GM21526 (cell line): Measurements from ENCODE around the gene HECW1.
"Not testable (repeated sequence)": the region's sequence is repeated elsewhere in the genome, so short reads cannot be mapped to it uniquely, and the experiment has no call there.

Source experiments
- ATAC-seq: cut with Tn5 transposase; IDR thresholded peaks from one replicate; pipeline ENCODE4 v1.9.1; 2021; ENCODE audit warnings: moderate library complexity; ENCODE audit not compliant: unreplicated experiment, low FRiP score

The HECW1 gene

DNA sequence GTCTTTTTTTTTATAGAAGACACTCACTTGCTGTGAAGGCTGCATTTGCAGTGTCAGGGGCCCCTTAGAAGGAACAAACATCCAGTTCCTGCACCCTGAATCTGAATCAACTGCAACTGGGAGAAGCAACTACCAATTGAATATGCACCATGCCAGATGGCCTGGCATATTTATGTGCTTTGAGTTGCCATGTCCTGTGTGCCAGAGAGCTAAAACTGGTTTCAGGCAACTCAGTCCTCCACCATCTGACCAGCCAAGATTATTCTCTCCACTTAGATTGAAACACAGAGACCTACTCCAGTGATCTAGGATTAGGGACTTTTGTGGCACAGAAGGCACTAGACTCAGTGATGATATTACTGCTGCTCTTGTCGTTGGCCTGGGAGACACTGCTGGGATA is 225.4 kb downstream of the HECW1 start:
- ATAC-seq = no peak

GRCh38 chr7:43341132-43341531 is 228.7 kb downstream of the HECW1 start:
- ATAC-seq = no peak

DNA sequence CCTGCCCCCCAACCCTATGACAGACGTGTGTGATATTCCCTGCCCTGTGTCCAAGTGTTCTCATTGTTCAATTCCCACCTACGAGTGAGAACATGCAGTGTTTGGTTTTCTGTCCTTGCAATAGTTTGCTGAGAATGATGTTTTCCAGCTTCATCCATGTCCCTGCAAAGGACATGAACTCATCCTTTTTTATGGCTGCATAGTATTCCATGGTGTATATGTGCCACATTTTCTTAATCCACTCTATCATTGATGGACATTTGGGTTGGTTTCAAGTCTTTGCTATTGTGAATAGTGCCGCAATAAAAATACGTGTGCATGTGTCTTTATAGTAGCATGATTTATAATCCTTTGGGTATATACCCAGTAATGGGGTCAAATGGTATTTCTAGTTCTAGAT is 231.0 kb downstream of the HECW1 start:
- not testable (repeated sequence) for ATAC-seq

DNA sequence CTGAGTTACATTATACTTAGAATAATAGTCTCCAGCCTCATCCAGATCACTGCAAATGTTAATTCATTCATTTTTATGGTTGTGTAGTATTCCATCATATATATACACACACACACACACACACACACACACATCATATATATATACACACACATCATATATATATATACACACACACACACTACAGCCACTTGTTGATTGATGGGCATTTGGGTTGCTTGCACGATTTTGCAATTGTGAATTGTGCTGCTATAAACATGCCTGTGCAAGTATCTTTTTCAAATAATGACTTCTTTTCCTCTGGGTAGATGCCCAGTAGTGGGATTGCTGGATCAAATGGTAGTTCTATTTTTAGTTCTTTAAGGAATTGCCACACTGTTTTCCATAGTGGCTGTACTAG is 233.2 kb downstream of the HECW1 start:
- ATAC-seq = not testable (repeated sequence)

DNA sequence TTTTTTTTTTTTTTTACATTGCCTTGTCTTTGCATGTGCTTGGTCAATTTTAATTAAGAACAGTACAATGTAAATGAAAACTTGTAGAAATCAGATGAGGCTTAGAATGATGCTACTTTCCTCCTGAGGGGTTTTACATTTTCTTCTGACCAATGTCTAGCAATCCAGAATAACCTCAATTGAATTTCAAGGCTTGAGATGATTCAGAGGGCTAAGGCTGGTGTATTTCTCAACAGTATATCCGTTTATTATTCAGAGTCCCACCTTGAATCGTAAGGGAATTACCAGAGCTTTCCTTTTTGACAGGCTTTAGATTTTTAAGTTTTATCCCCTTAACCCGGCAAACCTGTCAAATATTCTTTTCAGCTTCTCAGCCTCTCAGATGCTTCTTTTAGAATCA is 239.2 kb downstream of the HECW1 start:
- no peak for ATAC-seq

DNA sequence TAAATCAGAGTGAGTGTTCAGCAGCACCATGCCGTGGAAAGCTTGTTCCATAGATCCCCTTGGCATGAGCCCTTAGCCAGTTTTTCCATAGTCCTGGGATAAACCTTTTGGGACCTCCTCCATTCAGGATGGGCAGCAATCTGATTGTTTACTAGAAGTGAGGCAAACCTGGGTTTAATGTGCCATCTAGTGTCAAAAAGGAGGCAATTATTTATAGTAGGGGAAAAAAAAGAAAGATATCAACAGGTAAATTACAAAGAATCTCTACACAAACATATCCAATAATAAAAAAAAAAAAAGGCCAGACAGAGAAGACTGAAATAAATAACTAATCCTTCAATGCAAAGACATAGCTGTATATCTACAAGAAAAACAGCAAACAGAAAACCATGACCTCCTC is 241.5 kb downstream of the HECW1 start:
- ATAC-seq = no peak

DNA sequence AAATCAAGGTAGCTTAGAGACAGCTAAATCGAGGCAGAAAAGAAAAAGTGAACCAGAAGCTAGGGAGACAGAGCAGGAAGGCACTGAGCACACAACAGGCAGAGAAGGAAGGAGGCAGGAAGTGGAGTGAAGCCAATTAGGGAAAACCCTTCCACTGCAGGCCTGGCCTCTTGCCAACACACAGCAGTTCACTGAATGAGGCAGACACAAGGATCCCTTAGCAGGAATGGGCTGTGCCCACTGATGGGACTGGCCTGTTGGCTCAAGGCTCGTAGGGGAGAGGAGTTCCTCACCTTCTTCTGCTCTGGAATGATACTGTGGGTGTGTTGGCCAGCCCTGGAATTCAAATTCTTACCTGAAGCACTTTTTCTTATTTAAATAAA is 250.2 kb downstream of the HECW1 start:
- ATAC-seq = no peak

DNA sequence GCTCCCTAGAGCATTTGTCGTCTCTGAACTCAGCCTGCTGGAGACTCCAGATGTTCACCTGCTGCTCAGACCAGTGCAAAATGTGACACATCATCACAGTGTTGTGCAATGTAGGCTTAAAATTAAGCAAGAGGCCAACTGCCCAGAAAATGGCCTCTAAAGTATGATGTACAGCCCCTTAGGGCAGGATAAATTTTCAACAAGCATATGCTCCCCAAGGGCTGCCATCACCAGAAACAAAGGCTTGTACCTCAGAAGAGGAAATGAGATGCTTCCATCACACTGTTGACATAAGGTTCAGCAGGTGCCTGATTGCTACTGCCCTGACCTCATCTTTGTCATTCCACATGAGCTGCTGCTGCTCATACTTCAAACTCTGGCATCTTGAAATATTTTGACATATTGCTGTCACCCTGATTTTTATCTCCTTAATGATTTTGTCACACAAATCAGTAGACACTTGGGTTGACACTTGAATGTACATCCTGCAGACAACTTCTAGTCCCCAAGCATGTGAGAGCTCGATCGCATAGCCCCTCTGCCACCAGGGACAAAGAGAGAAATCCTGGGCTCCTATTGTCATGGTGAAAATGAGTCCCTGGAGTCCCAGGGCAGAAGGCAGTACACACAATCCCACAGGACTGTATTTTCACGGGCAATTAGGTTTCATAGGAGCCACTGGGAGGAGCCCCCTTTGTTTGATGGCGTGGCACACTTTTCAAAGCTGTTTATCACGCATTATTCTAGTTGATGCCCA is 250.8 kb downstream of the HECW1 start:
- no peak for ATAC-seq

DNA sequence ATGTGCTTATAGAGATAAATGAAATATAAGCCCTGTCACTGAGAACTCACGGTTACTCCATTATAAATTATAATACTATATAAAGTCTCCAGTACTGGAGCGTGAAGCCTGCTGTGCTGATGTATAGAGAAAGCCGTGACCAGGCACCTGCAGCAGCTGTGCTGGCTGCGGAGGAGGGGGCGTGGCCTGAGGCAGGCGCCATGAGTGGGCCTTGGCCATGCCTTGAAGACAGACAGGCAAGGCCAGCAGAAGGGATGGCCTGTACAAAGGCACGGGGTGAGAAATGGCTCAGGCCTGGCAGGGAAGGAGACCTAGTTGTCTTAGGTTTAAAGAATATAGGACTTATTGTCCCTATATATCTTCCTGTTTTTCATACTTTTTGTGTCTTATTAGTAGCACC is 251.9 kb downstream of the HECW1 start:
- no peak for ATAC-seq

GRCh38 chr7:43372676-43373355 is 260.4 kb downstream of the HECW1 start:
- no peak for ATAC-seq

DNA sequence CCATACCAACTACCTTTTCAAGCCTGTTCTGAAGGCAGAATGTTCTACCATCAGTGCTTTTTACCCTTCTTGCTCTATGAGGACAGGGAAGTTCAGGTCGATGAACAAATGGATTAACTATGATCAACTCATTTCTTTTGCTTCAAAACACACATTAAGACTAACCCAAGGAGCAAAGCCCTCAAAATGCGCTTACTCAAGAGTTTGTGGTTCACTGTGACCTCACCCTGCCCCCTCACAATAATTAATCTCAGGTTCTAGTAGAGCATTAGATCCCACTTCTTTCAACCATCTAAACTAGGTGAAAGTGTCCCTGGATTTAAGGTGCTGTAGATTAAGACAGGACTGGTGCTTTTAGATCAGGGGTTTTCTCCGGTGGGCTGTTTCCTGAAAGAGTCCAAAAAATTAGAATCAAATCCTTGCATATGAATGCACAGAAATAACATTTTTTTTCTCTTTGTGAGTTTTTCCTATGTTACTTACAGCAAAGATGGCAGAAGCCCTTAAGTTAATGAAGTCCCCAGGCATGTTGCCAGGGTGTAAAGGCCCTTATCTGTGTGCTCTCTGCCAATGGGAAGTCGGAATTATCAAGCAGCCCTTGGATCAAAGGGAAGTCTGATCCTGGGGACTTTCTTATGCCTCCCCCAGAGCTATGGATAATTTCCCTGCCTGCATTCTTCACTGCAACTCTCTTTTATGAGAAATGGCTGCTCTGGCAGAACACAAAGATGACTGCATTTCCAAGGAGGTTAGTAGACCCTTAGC is 264.9 kb downstream of the HECW1 start:
- no peak for ATAC-seq

DNA sequence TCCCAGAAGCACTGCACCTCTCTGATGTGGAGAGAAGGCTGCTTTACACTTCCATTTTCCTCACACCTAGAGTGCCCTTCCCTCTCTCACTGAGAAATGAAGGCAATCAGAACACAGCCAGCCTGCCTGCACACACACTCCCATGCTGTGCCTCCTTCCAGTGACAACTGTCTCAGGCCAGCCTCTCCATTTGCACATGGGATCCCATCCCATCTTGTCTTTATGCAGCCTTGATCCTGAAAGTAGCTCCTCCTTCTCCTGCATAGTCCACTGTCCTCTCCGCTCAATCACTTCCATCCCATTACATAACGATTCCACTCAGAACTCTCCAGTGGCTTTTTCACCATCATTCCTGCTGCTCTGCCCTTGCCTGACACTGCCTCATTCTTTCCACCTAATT is 266.8 kb downstream of the HECW1 start:
- ATAC-seq = no peak

GRCh38 chr7:43384616-43385308 is 272.3 kb downstream of the HECW1 start:
- no peak for ATAC-seq

GRCh38 chr7:43385309-43385680 is 272.8 kb downstream of the HECW1 start:
- ATAC-seq = no peak

DNA sequence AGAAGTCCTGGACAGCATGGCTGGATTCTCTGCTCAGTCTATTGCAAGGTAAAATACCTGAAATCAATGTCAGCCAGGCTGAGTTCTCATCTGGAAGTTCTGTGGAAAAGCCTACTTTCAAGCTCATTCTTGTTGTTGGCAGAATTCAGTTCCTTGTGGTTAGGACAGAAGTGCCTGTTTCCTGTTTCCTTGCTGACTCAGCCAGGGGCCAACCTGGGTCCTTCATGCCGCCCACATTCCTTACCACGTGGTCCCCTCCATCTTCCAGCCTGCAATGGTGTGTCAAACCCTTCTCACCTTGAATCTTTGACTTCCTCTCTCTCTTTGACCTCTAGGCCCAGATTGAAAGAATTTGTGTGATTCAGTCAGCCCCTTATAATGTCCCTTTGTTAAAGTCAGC is 273.4 kb downstream of the HECW1 start:
- no peak for ATAC-seq

DNA sequence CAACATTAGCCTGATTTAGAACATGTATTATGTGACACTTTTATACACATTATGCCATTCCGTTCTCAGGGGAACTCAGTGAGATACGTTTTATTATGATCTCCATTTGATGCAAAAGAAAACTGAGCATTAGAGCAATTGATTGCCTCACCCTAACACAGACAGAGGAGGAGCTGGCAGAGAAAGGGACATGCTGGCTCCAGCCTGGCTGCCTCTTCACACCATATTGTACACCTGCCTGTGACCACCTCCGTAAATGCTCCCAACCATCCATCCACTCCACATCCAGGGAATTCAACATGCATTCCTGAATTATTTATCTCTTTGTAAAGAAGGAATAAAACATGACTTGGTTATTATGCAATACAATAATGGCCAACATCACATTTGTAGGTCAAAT is 275.5 kb downstream of the HECW1 start:
- ATAC-seq = no peak

GRCh38 chr7:43390576-43390975 is 278.1 kb downstream of the HECW1 start:
- ATAC-seq = no peak

DNA sequence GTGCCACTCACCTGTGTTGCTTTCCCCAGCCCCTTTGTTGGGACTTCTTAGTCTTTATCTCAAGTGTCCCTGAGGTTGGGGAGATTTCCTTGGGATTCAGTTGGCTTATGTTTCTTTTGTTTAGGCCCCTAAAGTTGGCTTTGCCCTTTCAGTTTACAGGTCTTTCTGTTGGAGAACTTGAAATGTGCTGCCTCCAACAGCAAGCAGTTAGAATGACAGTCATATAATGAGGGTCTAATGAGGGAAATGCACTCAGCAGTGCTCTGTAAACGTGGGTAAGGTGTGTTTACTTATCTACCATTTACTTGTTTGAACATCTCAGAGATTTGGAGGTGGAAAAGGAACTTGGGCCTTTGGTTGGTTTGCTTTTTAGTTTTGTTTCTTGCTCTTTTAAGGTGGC is 279.1 kb downstream of the HECW1 start:
- no peak for ATAC-seq

DNA sequence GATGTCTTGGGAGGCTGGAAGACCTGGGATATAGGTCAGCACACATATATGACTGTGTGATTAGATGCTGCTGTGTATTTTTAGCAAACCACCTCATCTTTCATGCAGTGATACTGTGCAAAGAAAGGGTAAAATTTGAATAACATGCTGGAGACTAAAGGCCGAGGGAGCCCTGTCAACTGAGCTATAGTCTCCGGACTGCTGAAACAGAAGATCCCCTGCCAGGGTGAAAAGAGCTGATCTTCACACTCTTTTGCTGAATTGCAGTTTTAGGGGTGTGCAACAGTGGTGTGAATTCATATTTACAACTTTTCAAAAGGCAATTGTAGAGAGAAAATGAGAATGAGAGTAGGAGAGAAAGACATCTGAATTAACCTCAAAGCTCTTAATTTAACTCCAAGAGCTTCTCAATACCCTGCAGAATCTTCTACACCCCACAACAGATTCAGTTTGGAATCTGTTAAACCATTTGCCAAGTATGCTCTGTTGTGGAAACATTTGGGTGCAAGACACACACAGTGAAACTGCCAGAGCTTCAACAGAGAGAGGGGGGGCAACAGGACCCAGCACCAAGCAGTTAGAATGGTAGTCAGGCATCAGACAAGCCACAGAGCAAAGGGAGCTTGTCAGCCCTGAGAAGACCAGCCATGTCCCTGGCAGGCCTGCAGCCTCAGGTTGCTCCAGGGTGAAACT is 280.3 kb downstream of the HECW1 start:
- ATAC-seq = no peak

GRCh38 chr7:43394441-43395130 is 282.1 kb downstream of the HECW1 start:
- ATAC-seq = no peak
